IMR-90 (cell line): ENCODE measurements around the gene UCK2. TPM values are rescaled to one million over a fixed set of nuclear protein-coding genes. Genes with fewer than 3 reads are reported as not detected.
A peak's percentile ranks its signal among the peaks of the same experiment; 100 is the strongest.

Experiments
- ATAC-seq: fragments of 200-7000 bp; cut with Tn5 transposase; 2 replicates; pipeline ENCODE4 v1.9.1; 2020; ENCODE audit warnings: low read depth, mild to moderate bottlenecking, moderate library complexity
- BruUV-seq: library from RNA; stranded (reverse); fragments of 400-500 nt; replicated peaks from 2 replicates; lab custom pipeline; 2021; lab: Mats Ljungman, UMichigan
- CTCF ChIA-PET: fragments of 300-600 bp; formaldehyde crosslinking; extraction: SDS; loops from one replicate; lab custom pipeline; 2021; ENCODE audit warnings: antibody characterized with exemption; lab: Yijun Ruan, JAX
- POLR2A ChIA-PET: fragments of 300-600 bp; sonication (Branson Sonifier 250); formaldehyde crosslinking; loops from one replicate; lab custom pipeline; 2022; ENCODE audit warnings: antibody characterized with exemption; ENCODE audit not compliant: unreplicated experiment; lab: Charles Lee
- DNase-seq: peaks from one replicate; pipeline ENCODE4 v3.0.0; 2013
- H2AFZ ChIP-seq: replicated peaks from 2 replicates; pipeline ENCODE3; 2013; ENCODE audit warnings: low read length, mild to moderate bottlenecking; ENCODE audit not compliant: poor library complexity
- H2AK5ac ChIP-seq: 2 replicates; pipeline ENCODE4 v1.6.1; 2013; ENCODE audit warnings: low read depth, low read length, inconsistent platforms
- H2AK9ac ChIP-seq: replicated peaks from 2 replicates; pipeline ENCODE3; 2013; ENCODE audit warnings: mild to moderate bottlenecking, low read depth, low read length, moderate library complexity; ENCODE audit not compliant: poor library complexity
- H2BK120ac ChIP-seq: 2 replicates; pipeline ENCODE4 v1.6.1; 2013; ENCODE audit warnings: low read depth, low read length, inconsistent platforms
- H2BK15ac ChIP-seq: 3 replicates; pipeline ENCODE4 v1.6.1; 2013; ENCODE audit warnings: low read depth, low read length, inconsistent platforms
- H2BK20ac ChIP-seq: 2 replicates; pipeline ENCODE4 v1.6.1; 2013; ENCODE audit warnings: low read depth, mild to moderate bottlenecking, inconsistent platforms, low read length, moderate library complexity
- H2BK5ac ChIP-seq: 2 replicates; pipeline ENCODE4 v1.6.1; 2013; ENCODE audit warnings: mild to moderate bottlenecking, low read depth, low read length, inconsistent platforms; ENCODE audit not compliant: poor library complexity, severe bottlenecking
- H3K14ac ChIP-seq: replicated peaks from 2 replicates; pipeline ENCODE4 v1.6.1; 2013; ENCODE audit warnings: low read depth, low read length, inconsistent platforms
- H3K18ac ChIP-seq: 2 replicates; pipeline ENCODE4 v1.6.1; 2013; ENCODE audit warnings: low read depth, low read length, control low read depth
- H3K23ac ChIP-seq: 2 replicates; pipeline ENCODE4 v1.6.1; 2013; ENCODE audit warnings: low read depth, low read length, inconsistent platforms
- H3K27ac ChIP-seq: 2 replicates; pipeline ENCODE4 v1.5.1; 2013; ENCODE audit warnings: mild to moderate bottlenecking, control low read depth, low read length; ENCODE audit not compliant: insufficient read depth
- H3K27me3 ChIP-seq: 2 replicates; pipeline ENCODE4 v1.6.1; 2013; ENCODE audit warnings: low read length; ENCODE audit not compliant: control insufficient read depth, insufficient read depth
- H3K36me3 ChIP-seq: 2 replicates; pipeline ENCODE4 v1.6.1; 2013; ENCODE audit warnings: low read length, mixed read lengths; ENCODE audit not compliant: control insufficient read depth, insufficient read depth
- H3K4ac ChIP-seq: 2 replicates; pipeline ENCODE4 v1.6.1; 2013; ENCODE audit warnings: low read depth, low read length, inconsistent platforms
- H3K4me1 ChIP-seq: 2 replicates; pipeline ENCODE4 v1.6.1; 2013; ENCODE audit warnings: low read length, mixed read lengths; ENCODE audit not compliant: control insufficient read depth, insufficient read depth
- H3K4me2 ChIP-seq: 2 replicates; pipeline ENCODE4 v1.6.1; 2013; ENCODE audit warnings: low read depth, mild to moderate bottlenecking, control low read depth, low read length, moderate library complexity
- H3K4me3 ChIP-seq: 2 replicates; pipeline ENCODE4 v1.5.1; 2013; ENCODE audit warnings: low read depth, mild to moderate bottlenecking, control low read depth, low read length, moderate library complexity; ENCODE audit not compliant: insufficient read depth
- H3K56ac ChIP-seq: 2 replicates; pipeline ENCODE4 v1.6.1; 2013; ENCODE audit warnings: low read length, inconsistent platforms; ENCODE audit not compliant: insufficient read depth; ENCODE audit errors: extremely low read depth
- H3K79me1 ChIP-seq, 2 experiments: 2 replicates each; pipeline ENCODE4 v1.6.1; 2013; ENCODE audit warnings: low read length in 2 of 2, inconsistent platforms in 1 of 2, low read depth in 1 of 2
- H3K9ac ChIP-seq: 2 replicates; pipeline ENCODE4 v1.6.1; 2013; ENCODE audit warnings: low read depth, low read length, control low read depth
- H3K9me1 ChIP-seq: 2 replicates; pipeline ENCODE4 v1.6.1; 2013; ENCODE audit warnings: low read length, inconsistent platforms; ENCODE audit not compliant: insufficient read depth
- H3K9me3 ChIP-seq: 2 replicates; pipeline ENCODE4 v1.6.1; 2013; ENCODE audit warnings: low read length; ENCODE audit not compliant: control insufficient read depth, insufficient read depth
- H4K20me1 ChIP-seq: 2 replicates; pipeline ENCODE4 v1.6.1; 2013; ENCODE audit warnings: low read length, inconsistent platforms; ENCODE audit not compliant: insufficient read depth
- H4K5ac ChIP-seq: 2 replicates; pipeline ENCODE4 v1.6.1; 2013; ENCODE audit warnings: mild to moderate bottlenecking, low read depth, low read length, control low read depth
- H4K8ac ChIP-seq, 2 experiments: 2 replicates each; pipeline ENCODE4 v1.6.1; 2013; ENCODE audit warnings: low read depth in 2 of 2, low read length in 2 of 2, control low read depth in 1 of 2, inconsistent platforms in 1 of 2
- H4K91ac ChIP-seq: 2 replicates; pipeline ENCODE4 v1.6.1; 2013; ENCODE audit warnings: low read depth, low read length, inconsistent platforms; ENCODE audit not compliant: insufficient read depth
- BHLHE40 ChIP-seq: fragments of 150-350 bp; IDR thresholded peaks from 2 replicates; pipeline ENCODE4 v1.6.1; 2016; ENCODE audit warnings: mild to moderate bottlenecking, low read depth, low read length
- CHD1 ChIP-seq: IDR thresholded peaks from 2 replicates; pipeline ENCODE4 v1.6.1; 2012; ENCODE audit warnings: low read depth, low read length, improper control_type of control experiment
- CTCF ChIP-seq: conservative IDR thresholded peaks from 2 replicates; pipeline ENCODE4 v1.5.1; 2012; ENCODE audit warnings: mild to moderate bottlenecking, low read depth, low read length, improper control_type of control experiment
- ELK1 ChIP-seq: fragments of 150-350 bp; IDR thresholded peaks from 2 replicates; pipeline ENCODE4 v1.6.1; 2016; ENCODE audit warnings: low read depth, mild to moderate bottlenecking, low read length, moderate library complexity, borderline replicate concordance
- FOS ChIP-seq: fragments of 150-350 bp; IDR thresholded peaks from 2 replicates; pipeline ENCODE4 v1.6.1; 2016; ENCODE audit warnings: low read depth, low read length
- MAFK ChIP-seq: IDR thresholded peaks from 2 replicates; pipeline ENCODE4 v1.6.1; 2012; ENCODE audit warnings: low read depth, low read length, improper control_type of control experiment
- MAZ ChIP-seq: IDR thresholded peaks from 2 replicates; pipeline ENCODE4 v1.6.1; 2012; ENCODE audit warnings: low read depth, mild to moderate bottlenecking, low read length, improper control_type of control experiment, moderate library complexity, borderline replicate concordance
- NFE2L2 ChIP-seq: fragments of 150-350 bp; IDR thresholded peaks from 2 replicates; pipeline ENCODE4 v1.6.1; 2016; ENCODE audit warnings: low read depth, mild to moderate bottlenecking, low read length
- POLR2A ChIP-seq: IDR thresholded peaks from 2 replicates; pipeline ENCODE4 v1.6.1; 2012; ENCODE audit warnings: mild to moderate bottlenecking, low read depth, low read length
- RCOR1 ChIP-seq: IDR thresholded peaks from 2 replicates; pipeline ENCODE4 v1.6.1; 2012; ENCODE audit warnings: mild to moderate bottlenecking, low read length, improper control_type of control experiment; ENCODE audit not compliant: insufficient replicate concordance
- RFX5 ChIP-seq: IDR thresholded peaks from 2 replicates; pipeline ENCODE4 v1.8.0; 2012; ENCODE audit warnings: low read depth, mild to moderate bottlenecking, low read length, moderate library complexity
- SMC3 ChIP-seq: fragments of 150-350 bp; IDR thresholded peaks from 2 replicates; pipeline ENCODE4 v1.6.1; 2016; ENCODE audit warnings: low read depth, mild to moderate bottlenecking, antibody characterized with exemption, low read length, moderate library complexity
- USF2 ChIP-seq: fragments of 150-350 bp; IDR thresholded peaks from 2 replicates; pipeline ENCODE4 v1.6.1; 2017; ENCODE audit warnings: mild to moderate bottlenecking, antibody characterized with exemption, low read length, low read depth
- WGBS, 2 experiments: methylation state at CpG; one replicate each; pipeline versions ENCODE4 v1.1.5 to v1.1.7; 2013; ENCODE audit warnings: missing lambda C conversion rate in 2 of 2; ENCODE audit not compliant: insufficient read length in 1 of 2; ENCODE audit errors: extremely low coverage in 2 of 2; 5-methylcytosine and 5-hydroxymethylcytosine counted together
- dilution Hi-C: fragments of 300-500 bp; cut with HindIII; formaldehyde crosslinking; loops from one replicate; pipeline ENCODE4 v1.14.3; 2018; ENCODE audit warnings: low sequenced_read_pairs; ENCODE audit not compliant: unreplicated experiment
- in situ Hi-C: fragments of 300-500 bp; cut with MboI; formaldehyde crosslinking; loops from 3 replicates; pipeline ENCODE4 v1.14.3; 2019; ENCODE audit warnings: low sequenced_read_pairs, inconsistent platforms, mixed read lengths
- intact Hi-C: fragments of 100-400 bp; cut with micrococcal nuclease; formaldehyde crosslinking; loops from 2 replicates; pipeline ENCODE4 v1.10.0; 2022
- polyA plus RNA-seq, 3 experiments: library from polyadenylated mRNA; depleted of rRNA; stranded (reverse); fragments of >200 nt; gene quantifications; 2 replicates each; pipeline ENCODE4 v1.2.3, GENCODE V29; 2012; ENCODE audit warnings: low replicate concordance in 1 of 3
- total RNA-seq: library from RNA; depleted of rRNA; stranded (reverse); fragments of >200 nt; gene quantifications from 2 replicates; pipeline ENCODE4 v1.2.3, GENCODE V29; 2012

Gene UCK2
- total and polyA plus RNA-seq, 2 of the 4 experiments (the other 2 are of a cell fraction), result 83.0 to 87.8 TPM

GRCh38 chr1:165833358-165833757 lies 5.9 kb downstream of the UCK2 start:
- H4K20me1 ChIP-seq, result peaks cover 58% of the 10 kb centered on the region
- no peak for TF ChIP-seq SMC3
- no peak for TF ChIP-seq FOS
- no peak for TF ChIP-seq NFE2L2
- no peak for TF ChIP-seq RFX5
- TF ChIP-seq RCOR1, result no peak
- no peak for TF ChIP-seq MAZ
- no peak for TF ChIP-seq ELK1
- TF ChIP-seq MAFK, result no peak
- no peak for TF ChIP-seq CTCF
- no peak for TF ChIP-seq CHD1
- TF ChIP-seq BHLHE40, result no peak
- TF ChIP-seq POLR2A, result no peak
- no peak for TF ChIP-seq USF2
- H3K4ac ChIP-seq, result no peak overlapping the region
- H2BK15ac ChIP-seq, result no peak overlapping the region
- no peak overlapping the region for H2AFZ ChIP-seq
- no peak overlapping the region for H2AK9ac ChIP-seq
- peak overlapping the region; percentile 1; the same call in 1 of the 2 replicates for H3K14ac ChIP-seq
- intact Hi-C loops (no loop called here), in situ Hi-C loops (no loop called here), dilution Hi-C loops (no loop called here)
- H4K8ac ChIP-seq, result no peak overlapping the region
- 0 out of 2 replicates have a peak overlapping the region, but pooled peaks have one; percentile 26 for H3K23ac ChIP-seq
- no peak overlapping the region for H3K4me3 ChIP-seq
- H2AK5ac ChIP-seq, result no peak overlapping the region
- H4K5ac ChIP-seq, result peak overlapping the region; percentile 16; the same call in 1 of the 2 replicates
- no peak overlapping the region for H2BK20ac ChIP-seq
- no peak overlapping the region for H2BK120ac ChIP-seq
- DNase-seq (no peak), ATAC-seq (no peak)
- WGBS, 2 experiments, result no CpG with 5 or more reads among the region's 2 CpGs
- H3K79me1 ChIP-seq, result peaks cover 19 to 54% of the 10 kb centered on the region in 2 experiments
- no peaks in the 10 kb centered on the region for H3K27me3 ChIP-seq
- no peak overlapping the region for H2BK5ac ChIP-seq
- no peaks in the 10 kb centered on the region; the same call in 1 of the 2 replicates for H3K36me3 ChIP-seq
- H3K56ac ChIP-seq, result no peak overlapping the region
- POLR2A ChIA-PET, result no interaction called here
- H4K91ac ChIP-seq, result no peak overlapping the region
- H3K4me1 ChIP-seq, result peaks cover 18% of the 10 kb centered on the region
- no peaks in the 10 kb centered on the region for H3K9me3 ChIP-seq
- H3K9ac ChIP-seq, result no peak overlapping the region
- peaks cover 14% of the 10 kb centered on the region for H3K9me1 ChIP-seq
- H3K27ac ChIP-seq, result no peak overlapping the region
- no peak overlapping the region for H3K18ac ChIP-seq
- no TSS peak for BruUV-seq
- H3K4me2 ChIP-seq, result no peak overlapping the region
- CTCF ChIA-PET, result no interaction called here
